Ovary (tissue), 3 donors: Measurements from ENCODE around the gene TIRAP.

Source experiments
- EP300 ChIP-seq: sonication (generic); formaldehyde crosslinking; IDR thresholded peaks from one replicate; pipeline ENCODE4 v1.6.1; 2017; ENCODE audit warnings: antibody characterized with exemption
- POLR2A ChIP-seq: fragments of 450-650 bp; IDR thresholded peaks from one replicate; pipeline ENCODE4 v1.6.1; 2017; ENCODE audit warnings: antibody characterized with exemption, mild to moderate bottlenecking, moderate library complexity
- TF ChIP-seq, protein P1 (sequence below), 3 donors: fragments of 450-650 bp in 2 of 3; fragments of 200-600 bp in 1 of 3; IDR thresholded peaks; one replicate each; pipeline versions ENCODE4 v1.5.1 to v1.8.0; 2016 to 2022; ENCODE audit warnings: antibody characterized with exemption in 3 of 3, mild to moderate bottlenecking in 1 of 3
- donor health status: DM: no; HTN: no; CAD: no.

DNA sequence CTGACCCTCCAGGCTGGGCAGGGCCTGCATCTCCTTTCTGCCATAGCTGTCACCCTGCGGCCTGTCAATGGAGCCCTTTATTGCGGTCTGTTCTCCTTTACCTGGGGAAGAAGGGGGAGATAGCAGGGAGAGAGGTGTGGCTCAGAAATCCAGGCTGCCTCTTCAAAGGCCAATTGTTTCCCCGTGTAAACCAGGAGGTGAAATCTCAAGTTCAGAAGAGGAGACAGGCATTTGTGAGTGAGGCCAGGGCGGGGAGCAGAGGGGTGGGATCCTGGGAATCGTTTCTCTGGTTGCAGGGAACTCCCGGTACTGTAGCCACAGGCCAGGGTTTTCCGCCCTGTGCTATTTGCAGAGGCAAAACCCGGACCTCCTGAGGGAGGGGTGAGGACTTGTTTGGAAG is 30.1 kb downstream of the TIRAP start:
- TF ChIP-seq POLR2A (no peak), EP300 (no peak)
- TF ChIP-seq, protein P1, sequence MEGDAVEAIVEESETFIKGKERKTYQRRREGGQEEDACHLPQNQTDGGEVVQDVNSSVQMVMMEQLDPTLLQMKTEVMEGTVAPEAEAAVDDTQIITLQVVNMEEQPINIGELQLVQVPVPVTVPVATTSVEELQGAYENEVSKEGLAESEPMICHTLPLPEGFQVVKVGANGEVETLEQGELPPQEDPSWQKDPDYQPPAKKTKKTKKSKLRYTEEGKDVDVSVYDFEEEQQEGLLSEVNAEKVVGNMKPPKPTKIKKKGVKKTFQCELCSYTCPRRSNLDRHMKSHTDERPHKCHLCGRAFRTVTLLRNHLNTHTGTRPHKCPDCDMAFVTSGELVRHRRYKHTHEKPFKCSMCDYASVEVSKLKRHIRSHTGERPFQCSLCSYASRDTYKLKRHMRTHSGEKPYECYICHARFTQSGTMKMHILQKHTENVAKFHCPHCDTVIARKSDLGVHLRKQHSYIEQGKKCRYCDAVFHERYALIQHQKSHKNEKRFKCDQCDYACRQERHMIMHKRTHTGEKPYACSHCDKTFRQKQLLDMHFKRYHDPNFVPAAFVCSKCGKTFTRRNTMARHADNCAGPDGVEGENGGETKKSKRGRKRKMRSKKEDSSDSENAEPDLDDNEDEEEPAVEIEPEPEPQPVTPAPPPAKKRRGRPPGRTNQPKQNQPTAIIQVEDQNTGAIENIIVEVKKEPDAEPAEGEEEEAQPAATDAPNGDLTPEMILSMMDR (IDR thresholded peaks at IDR 0.05) = no peak
